Measurements from ENCODE around the gene SPAG16. TPM values are rescaled to one million over a fixed set of nuclear protein-coding genes. Genes with fewer than 3 reads are reported as not detected.

SPAG16 gene
- total RNA-seq, 1 experiment from 2014 or later: 16.0 TPM

- H3K27me3 Mint-ChIP-seq (ENCODE audit: low read depth): no peaks in the 10 kb centered on the region
- TF ChIP-seq ZNF138 (CRISPR knock-in tag; conservative IDR thresholded peaks at IDR 0.05): no peak
- TF ChIP-seq ATF1 (CRISPR knock-in tag; IDR thresholded peaks at IDR 0.05): no peak
- no peak for TF ChIP-seq EMX1 (CRISPR knock-in tag; IDR thresholded peaks at IDR 0.05)
- no peak for TF ChIP-seq ZNF219 (CRISPR knock-in tag; IDR thresholded peaks at IDR 0.05; ENCODE audit: borderline replicate concordance)
- TF ChIP-seq, protein P1, sequence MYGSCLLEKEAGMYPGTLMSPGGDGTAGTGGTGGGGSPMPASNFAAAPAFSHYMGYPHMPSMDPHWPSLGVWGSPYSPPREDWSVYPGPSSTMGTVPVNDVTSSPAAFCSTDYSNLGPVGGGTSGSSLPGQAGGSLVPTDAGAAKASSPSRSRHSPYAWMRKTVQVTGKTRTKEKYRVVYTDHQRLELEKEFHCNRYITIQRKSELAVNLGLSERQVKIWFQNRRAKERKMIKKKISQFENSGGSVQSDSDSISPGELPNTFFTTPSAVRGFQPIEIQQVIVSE (CRISPR knock-in tag; IDR thresholded peaks at IDR 0.05; ENCODE audit: borderline replicate concordance): no peak
- no peak for TF ChIP-seq TEAD1 (CRISPR knock-in tag; IDR thresholded peaks at IDR 0.05)
- no peak for TF ChIP-seq ZNF317 (CRISPR knock-in tag; IDR thresholded peaks at IDR 0.05; ENCODE audit: borderline replicate concordance, low read depth)
- TF ChIP-seq MYBL2 (CRISPR knock-in tag; IDR thresholded peaks at IDR 0.05): no peak
- TF ChIP-seq OVOL2 (CRISPR knock-in tag; IDR thresholded peaks at IDR 0.05; ENCODE audit: borderline replicate concordance): no peak
- no peak for TF ChIP-seq USF2 (CRISPR knock-in tag; IDR thresholded peaks at IDR 0.05)
- TF ChIP-seq, protein P2, sequence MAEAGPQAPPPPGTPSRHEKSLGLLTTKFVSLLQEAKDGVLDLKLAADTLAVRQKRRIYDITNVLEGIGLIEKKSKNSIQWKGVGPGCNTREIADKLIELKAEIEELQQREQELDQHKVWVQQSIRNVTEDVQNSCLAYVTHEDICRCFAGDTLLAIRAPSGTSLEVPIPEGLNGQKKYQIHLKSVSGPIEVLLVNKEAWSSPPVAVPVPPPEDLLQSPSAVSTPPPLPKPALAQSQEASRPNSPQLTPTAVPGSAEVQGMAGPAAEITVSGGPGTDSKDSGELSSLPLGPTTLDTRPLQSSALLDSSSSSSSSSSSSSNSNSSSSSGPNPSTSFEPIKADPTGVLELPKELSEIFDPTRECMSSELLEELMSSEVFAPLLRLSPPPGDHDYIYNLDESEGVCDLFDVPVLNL (CRISPR knock-in tag; IDR thresholded peaks at IDR 0.05; ENCODE audit: borderline replicate concordance, low read depth): no peak
- no peak for TF ChIP-seq ZNF423 (CRISPR knock-in tag; IDR thresholded peaks at IDR 0.05)
- no peak for TF ChIP-seq IRF1 (CRISPR knock-in tag; IDR thresholded peaks at IDR 0.05)
- TF ChIP-seq, protein P3, sequence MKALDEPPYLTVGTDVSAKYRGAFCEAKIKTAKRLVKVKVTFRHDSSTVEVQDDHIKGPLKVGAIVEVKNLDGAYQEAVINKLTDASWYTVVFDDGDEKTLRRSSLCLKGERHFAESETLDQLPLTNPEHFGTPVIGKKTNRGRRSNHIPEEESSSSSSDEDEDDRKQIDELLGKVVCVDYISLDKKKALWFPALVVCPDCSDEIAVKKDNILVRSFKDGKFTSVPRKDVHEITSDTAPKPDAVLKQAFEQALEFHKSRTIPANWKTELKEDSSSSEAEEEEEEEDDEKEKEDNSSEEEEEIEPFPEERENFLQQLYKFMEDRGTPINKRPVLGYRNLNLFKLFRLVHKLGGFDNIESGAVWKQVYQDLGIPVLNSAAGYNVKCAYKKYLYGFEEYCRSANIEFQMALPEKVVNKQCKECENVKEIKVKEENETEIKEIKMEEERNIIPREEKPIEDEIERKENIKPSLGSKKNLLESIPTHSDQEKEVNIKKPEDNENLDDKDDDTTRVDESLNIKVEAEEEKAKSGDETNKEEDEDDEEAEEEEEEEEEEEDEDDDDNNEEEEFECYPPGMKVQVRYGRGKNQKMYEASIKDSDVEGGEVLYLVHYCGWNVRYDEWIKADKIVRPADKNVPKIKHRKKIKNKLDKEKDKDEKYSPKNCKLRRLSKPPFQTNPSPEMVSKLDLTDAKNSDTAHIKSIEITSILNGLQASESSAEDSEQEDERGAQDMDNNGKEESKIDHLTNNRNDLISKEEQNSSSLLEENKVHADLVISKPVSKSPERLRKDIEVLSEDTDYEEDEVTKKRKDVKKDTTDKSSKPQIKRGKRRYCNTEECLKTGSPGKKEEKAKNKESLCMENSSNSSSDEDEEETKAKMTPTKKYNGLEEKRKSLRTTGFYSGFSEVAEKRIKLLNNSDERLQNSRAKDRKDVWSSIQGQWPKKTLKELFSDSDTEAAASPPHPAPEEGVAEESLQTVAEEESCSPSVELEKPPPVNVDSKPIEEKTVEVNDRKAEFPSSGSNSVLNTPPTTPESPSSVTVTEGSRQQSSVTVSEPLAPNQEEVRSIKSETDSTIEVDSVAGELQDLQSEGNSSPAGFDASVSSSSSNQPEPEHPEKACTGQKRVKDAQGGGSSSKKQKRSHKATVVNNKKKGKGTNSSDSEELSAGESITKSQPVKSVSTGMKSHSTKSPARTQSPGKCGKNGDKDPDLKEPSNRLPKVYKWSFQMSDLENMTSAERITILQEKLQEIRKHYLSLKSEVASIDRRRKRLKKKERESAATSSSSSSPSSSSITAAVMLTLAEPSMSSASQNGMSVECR (CRISPR knock-in tag; IDR thresholded peaks at IDR 0.05; ENCODE audit: borderline replicate concordance): no peak
- TF ChIP-seq ZNF396 (CRISPR knock-in tag; IDR thresholded peaks at IDR 0.05; ENCODE audit: borderline replicate concordance): no peak
- TF ChIP-seq ZBTB21 (CRISPR knock-in tag; IDR thresholded peaks at IDR 0.05; ENCODE audit: borderline replicate concordance): no peak
- TF ChIP-seq HMGA2 (CRISPR knock-in tag; IDR thresholded peaks at IDR 0.05): no peak
- TF ChIP-seq ESRRA (CRISPR knock-in tag; IDR thresholded peaks at IDR 0.05; ENCODE audit: borderline replicate concordance): no peak
- no peak for TF ChIP-seq PREB (CRISPR knock-in tag; IDR thresholded peaks at IDR 0.05; ENCODE audit: borderline replicate concordance)
- no peak for TF ChIP-seq ZMAT4 (CRISPR knock-in tag; IDR thresholded peaks at IDR 0.05)
- H3K36me3 Mint-ChIP-seq: peaks cover 23% of the 10 kb centered on the region
- H3K4me1 Mint-ChIP-seq: peaks cover 15% of the 10 kb centered on the region
- POLR2A ChIA-PET: no interaction called here
- DNase-seq (ENCODE audit: low spot score) (no peak), ATAC-seq (no peak)
- H3K27ac Mint-ChIP-seq: no peak overlapping the region
- H3K4me3 Mint-ChIP-seq: no peak overlapping the region
- H3K9me3 Mint-ChIP-seq: peaks cover 32% of the 10 kb centered on the region
- CTCF ChIA-PET: no interaction called here
These were observed 3.1 kb upstream of the SPAG16 start for GRCh38 chr2:213281156-213281555.
